ENCODE data around the gene HORMAD1. TPM values are rescaled to one million over a fixed set of nuclear protein-coding genes. Genes with fewer than 3 reads are reported as not detected.

HORMAD1 gene
- total RNA-seq, 1 experiment from 2014 or later, result not detected

GRCh38 chr1:150678988-150679387 lies 41.7 kb downstream of the HORMAD1 start:
- Histone ChIP-seq H3K27me3 (ENCODE audit: insufficient read depth, low read depth) (no peaks in the 10 kb centered on the region), H3K36me3 (ENCODE audit: low read depth) (peaks cover 7% of the 10 kb centered on the region), H2AFZ (no peak overlapping the region), H3K4me3 (no peak overlapping the region), H4K20me1 (ENCODE audit: insufficient read depth) (peaks cover 3% of the 10 kb centered on the region; the same call in 1 of the 2 replicates), H3K27ac (no peak overlapping the region), H3K4me1 (replicated peaks; ENCODE audit: insufficient read depth) (no peaks in the 10 kb centered on the region), H3K4me2 (no peak overlapping the region; the same call in 1 of the 2 replicates), H3K9me2 (ENCODE audit: insufficient read depth) (no peaks in the 10 kb centered on the region), H3K9me3 (ENCODE audit: insufficient read depth, low read depth) (no peaks in the 10 kb centered on the region), H3F3A (ENCODE audit: insufficient read depth, low read depth) (peaks cover 5% of the 10 kb centered on the region; the same call in 1 of the 2 replicates), H3K79me2 (ENCODE audit: low read depth) (peaks cover 29% of the 10 kb centered on the region)
- CTCF ChIA-PET, result no interaction called here
- intact Hi-C loops (cut with micrococcal nuclease; ENCODE audit: unreplicated experiment), result no loop called here
- DNase-seq, result no peak
- POLR2A ChIA-PET (ENCODE audit: unreplicated experiment), result no interaction called here
- TF ChIP-seq EZH2 (IDR thresholded peaks at IDR 0.05; ENCODE audit: low read depth), result no peak
- no TSS peak for BruUV-seq (replicated peaks)

GRCh38 chr1:150674881-150675280 lies 45.8 kb downstream of the HORMAD1 start:
- Histone ChIP-seq H3K36me3 (ENCODE audit: low read depth) (peaks cover 2% of the 10 kb centered on the region; the same call in 1 of the 2 replicates), H2AFZ (no peak overlapping the region), H3K9me2 (ENCODE audit: insufficient read depth) (no peaks in the 10 kb centered on the region), H3K27ac (no peak overlapping the region), H3K27me3 (ENCODE audit: insufficient read depth, low read depth) (no peaks in the 10 kb centered on the region), H3K4me2 (no peak overlapping the region), H3K4me3 (no peak overlapping the region), H3F3A (ENCODE audit: insufficient read depth, low read depth) (peaks cover 4% of the 10 kb centered on the region), H3K4me1 (replicated peaks; ENCODE audit: insufficient read depth) (no peaks in the 10 kb centered on the region), H3K9me3 (ENCODE audit: insufficient read depth, low read depth) (no peaks in the 10 kb centered on the region), H4K20me1 (ENCODE audit: insufficient read depth) (peaks cover 3% of the 10 kb centered on the region; the same call in 1 of the 2 replicates), H3K79me2 (ENCODE audit: low read depth) (peaks cover 29% of the 10 kb centered on the region; the same call in 1 of the 2 replicates)
- BruUV-seq (replicated peaks), result no TSS peak
- TF ChIP-seq CTCF (conservative IDR thresholded peaks at IDR 0.05) (no peak), EZH2 (IDR thresholded peaks at IDR 0.05; ENCODE audit: low read depth) (no peak)
- ChIA-PET CTCF (no interaction called here), POLR2A (ENCODE audit: unreplicated experiment) (interaction anchor here (0.7 kb wide), 1 partner anchor 375 kb away, joined by 7 read pairs; no protein-coding TSS in a partner anchor)
- DNase-seq, result no peak
- intact Hi-C loops (cut with micrococcal nuclease; ENCODE audit: unreplicated experiment), result no loop called here

GRCh38 chr1:150663321-150663720 lies 57.4 kb downstream of the HORMAD1 start:
- no peaks in the 10 kb centered on the region for H3K27me3 ChIP-seq (ENCODE audit: insufficient read depth, low read depth)
- H3K27ac ChIP-seq, result no peak overlapping the region
- BruUV-seq (replicated peaks), result no TSS peak
- peaks cover 28% of the 10 kb centered on the region for H3K36me3 ChIP-seq (ENCODE audit: low read depth)
- peaks cover 5% of the 10 kb centered on the region for H3F3A ChIP-seq (ENCODE audit: insufficient read depth, low read depth)
- no peaks in the 10 kb centered on the region for H4K20me1 ChIP-seq (ENCODE audit: insufficient read depth)
- ChIA-PET POLR2A (ENCODE audit: unreplicated experiment) (no interaction called here), CTCF (no interaction called here)
- no peaks in the 10 kb centered on the region for H3K9me3 ChIP-seq (ENCODE audit: insufficient read depth, low read depth)
- no peak overlapping the region for H3K4me3 ChIP-seq
- H3K4me1 ChIP-seq (replicated peaks; ENCODE audit: insufficient read depth), result no peaks in the 10 kb centered on the region
- no peak overlapping the region for H3K4me2 ChIP-seq
- no peaks in the 10 kb centered on the region for H3K9me2 ChIP-seq (ENCODE audit: insufficient read depth)
- H2AFZ ChIP-seq, result no peak overlapping the region
- no peak for DNase-seq
- 0 out of 2 replicates have a peak, but pooled peaks cover 6% of the 10 kb centered on the region for H3K79me2 ChIP-seq (ENCODE audit: low read depth)
- no peak for TF ChIP-seq EZH2 (IDR thresholded peaks at IDR 0.05; ENCODE audit: low read depth)
- TF ChIP-seq CTCF (conservative IDR thresholded peaks at IDR 0.05), result no peak
- intact Hi-C loops (cut with micrococcal nuclease; ENCODE audit: unreplicated experiment), result no loop called here

- Histone ChIP-seq H3K9me2 (ENCODE audit: insufficient read depth) (no peaks in the 10 kb centered on the region), H3K27ac (no peak overlapping the region), H4K20me1 (ENCODE audit: insufficient read depth) (no peaks in the 10 kb centered on the region), H3F3A (ENCODE audit: insufficient read depth, low read depth) (peaks cover 5% of the 10 kb centered on the region; the same call in 1 of the 2 replicates), H3K4me1 (replicated peaks; ENCODE audit: insufficient read depth) (no peaks in the 10 kb centered on the region), H3K36me3 (ENCODE audit: low read depth) (peaks cover 32% of the 10 kb centered on the region), H3K9me3 (ENCODE audit: insufficient read depth, low read depth) (no peaks in the 10 kb centered on the region), H2AFZ (no peak overlapping the region), H3K4me3 (no peak overlapping the region), H3K4me2 (no peak overlapping the region), H3K79me2 (ENCODE audit: low read depth) (0 out of 2 replicates have a peak, but pooled peaks cover 2% of the 10 kb centered on the region), H3K27me3 (ENCODE audit: insufficient read depth, low read depth) (no peaks in the 10 kb centered on the region)
- no TSS peak for BruUV-seq (replicated peaks)
- POLR2A ChIA-PET (ENCODE audit: unreplicated experiment), result no interaction called here
- no peak for DNase-seq
- no peak for TF ChIP-seq CTCF (conservative IDR thresholded peaks at IDR 0.05)
- no peak for TF ChIP-seq EZH2 (IDR thresholded peaks at IDR 0.05; ENCODE audit: low read depth)
- CTCF ChIA-PET, result no interaction called here
- intact Hi-C loops (cut with micrococcal nuclease; ENCODE audit: unreplicated experiment), result no loop called here
Measured at GRCh38 chr1:150662811-150663210, 57.9 kb downstream of the HORMAD1 start.

All from PC-9 (cell line).